Measurements from ENCODE around the gene INPP1. TPM values are rescaled to one million over a fixed set of nuclear protein-coding genes. Genes with fewer than 3 reads are reported as not detected.
A peak's percentile ranks its signal among the peaks of the same experiment; 100 is the strongest.

INPP1 gene
- total RNA-seq, 1 experiment from 2014 or later: 2.3 TPM

DNA sequence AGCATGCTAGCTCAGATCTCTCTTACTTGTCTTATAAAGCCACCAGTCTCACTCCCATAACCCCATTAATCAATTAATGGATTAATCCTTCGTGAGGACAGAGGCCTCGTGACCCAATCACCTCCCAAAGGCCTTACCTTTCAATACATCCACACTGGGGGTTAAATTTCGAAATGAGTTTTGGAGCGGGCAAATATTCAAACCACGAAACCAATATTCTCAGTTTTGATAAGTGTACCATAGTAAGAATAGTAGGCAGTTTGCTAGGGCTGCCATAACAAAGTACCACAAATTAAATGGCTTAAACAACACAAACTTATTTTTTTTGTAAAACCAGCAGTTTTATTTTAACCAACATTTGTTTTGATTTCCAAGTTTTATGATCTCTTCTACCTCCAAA is 39.0 kb upstream of the INPP1 start (continued):
- TF ChIP-seq, protein P1, sequence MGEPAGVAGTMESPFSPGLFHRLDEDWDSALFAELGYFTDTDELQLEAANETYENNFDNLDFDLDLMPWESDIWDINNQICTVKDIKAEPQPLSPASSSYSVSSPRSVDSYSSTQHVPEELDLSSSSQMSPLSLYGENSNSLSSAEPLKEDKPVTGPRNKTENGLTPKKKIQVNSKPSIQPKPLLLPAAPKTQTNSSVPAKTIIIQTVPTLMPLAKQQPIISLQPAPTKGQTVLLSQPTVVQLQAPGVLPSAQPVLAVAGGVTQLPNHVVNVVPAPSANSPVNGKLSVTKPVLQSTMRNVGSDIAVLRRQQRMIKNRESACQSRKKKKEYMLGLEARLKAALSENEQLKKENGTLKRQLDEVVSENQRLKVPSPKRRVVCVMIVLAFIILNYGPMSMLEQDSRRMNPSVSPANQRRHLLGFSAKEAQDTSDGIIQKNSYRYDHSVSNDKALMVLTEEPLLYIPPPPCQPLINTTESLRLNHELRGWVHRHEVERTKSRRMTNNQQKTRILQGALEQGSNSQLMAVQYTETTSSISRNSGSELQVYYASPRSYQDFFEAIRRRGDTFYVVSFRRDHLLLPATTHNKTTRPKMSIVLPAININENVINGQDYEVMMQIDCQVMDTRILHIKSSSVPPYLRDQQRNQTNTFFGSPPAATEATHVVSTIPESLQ (CRISPR knock-in tag; IDR thresholded peaks at IDR 0.05): no peak
- TF ChIP-seq SP1 (CRISPR knock-in tag; conservative IDR thresholded peaks at IDR 0.05) (no peak), ESRRA (CRISPR knock-in tag; IDR thresholded peaks at IDR 0.05; ENCODE audit: borderline replicate concordance) (no peak), ARID4B (CRISPR knock-in tag; IDR thresholded peaks at IDR 0.05; ENCODE audit: borderline replicate concordance) (no peak), JAZF1 (CRISPR knock-in tag; IDR thresholded peaks at IDR 0.05) (no peak)
- TF ChIP-seq, protein P2, sequence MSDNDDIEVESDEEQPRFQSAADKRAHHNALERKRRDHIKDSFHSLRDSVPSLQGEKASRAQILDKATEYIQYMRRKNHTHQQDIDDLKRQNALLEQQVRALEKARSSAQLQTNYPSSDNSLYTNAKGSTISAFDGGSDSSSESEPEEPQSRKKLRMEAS (CRISPR knock-in tag; IDR thresholded peaks at IDR 0.05): no peak

DNA sequence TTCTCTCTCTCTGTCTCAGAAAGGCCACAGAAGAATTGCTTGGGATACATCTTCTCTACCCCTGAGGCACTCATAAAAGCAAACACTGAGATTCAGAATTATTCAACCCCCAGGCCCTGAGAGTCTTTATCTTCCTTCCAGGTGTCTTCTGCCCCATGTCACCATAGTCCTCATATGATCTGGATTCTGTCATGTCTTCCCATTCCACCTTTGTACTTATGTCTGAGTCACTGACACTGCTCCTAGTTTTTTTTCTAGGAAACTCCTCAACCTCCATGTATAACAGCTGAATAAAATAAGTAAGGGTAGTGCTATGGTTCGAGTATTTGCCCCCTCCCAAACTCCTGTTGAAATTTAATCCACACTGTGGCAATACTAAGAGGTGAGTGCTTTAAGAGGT is 35.4 kb upstream of the INPP1 start:
- no peak for TF ChIP-seq ZNF512 (CRISPR knock-in tag; IDR thresholded peaks at IDR 0.05; ENCODE audit: borderline replicate concordance)
- TF ChIP-seq STAT6 (CRISPR knock-in tag; conservative IDR thresholded peaks at IDR 0.05; ENCODE audit: low read depth): no peak
- no peak for TF ChIP-seq JAZF1 (CRISPR knock-in tag; IDR thresholded peaks at IDR 0.05)
- no peak for TF ChIP-seq TEAD1 (CRISPR knock-in tag; IDR thresholded peaks at IDR 0.05)

GRCh38 chr2:190311893-190312634 is 31.3 kb upstream of the INPP1 start:
- Mint-ChIP-seq H3K27ac (0 out of 2 replicates have a peak overlapping the region, but pooled peaks have one; percentile 17), H3K4me3 (no peak overlapping the region), H3K36me3 (peaks cover 26% of the 10 kb centered on the region), H3K4me1 (peaks cover 17% of the 10 kb centered on the region), H3K27me3 (ENCODE audit: low read depth) (no peaks in the 10 kb centered on the region), H3K9me3 (no peaks in the 10 kb centered on the region)
- ATAC-seq (no peak), DNase-seq (ENCODE audit: low spot score) (no peak)
- ChIA-PET CTCF (no interaction called here), POLR2A (no interaction called here)
- TF ChIP-seq, protein P3, sequence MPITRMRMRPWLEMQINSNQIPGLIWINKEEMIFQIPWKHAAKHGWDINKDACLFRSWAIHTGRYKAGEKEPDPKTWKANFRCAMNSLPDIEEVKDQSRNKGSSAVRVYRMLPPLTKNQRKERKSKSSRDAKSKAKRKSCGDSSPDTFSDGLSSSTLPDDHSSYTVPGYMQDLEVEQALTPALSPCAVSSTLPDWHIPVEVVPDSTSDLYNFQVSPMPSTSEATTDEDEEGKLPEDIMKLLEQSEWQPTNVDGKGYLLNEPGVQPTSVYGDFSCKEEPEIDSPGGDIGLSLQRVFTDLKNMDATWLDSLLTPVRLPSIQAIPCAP (CRISPR knock-in tag; IDR thresholded peaks at IDR 0.05): no peak
- no peak for TF ChIP-seq NFATC4 (CRISPR knock-in tag; IDR thresholded peaks at IDR 0.05)
- no peak for TF ChIP-seq FOXK1 (CRISPR knock-in tag; IDR thresholded peaks at IDR 0.05)
- no peak for TF ChIP-seq NFE2L1 (CRISPR knock-in tag; IDR thresholded peaks at IDR 0.05)
- no peak for TF ChIP-seq AFF4 (CRISPR knock-in tag; IDR thresholded peaks at IDR 0.05; ENCODE audit: borderline replicate concordance)

More for the DNA sequence above, 35.4 kb upstream of the INPP1 start:
- Mint-ChIP-seq H3K27me3 (ENCODE audit: low read depth) (no peaks in the 10 kb centered on the region), H3K4me1 (peaks cover 7% of the 10 kb centered on the region), H3K4me3 (no peak overlapping the region), H3K27ac (no peak overlapping the region), H3K9me3 (no peaks in the 10 kb centered on the region), H3K36me3 (peaks cover 31% of the 10 kb centered on the region)
- CTCF ChIA-PET: interaction anchor here (1.4 kb wide), 1 partner anchor 12 kb away, joined by 3 read pairs; the partner anchor contains the start of gene HIBCH
- DNase-seq (ENCODE audit: low spot score) (no peak), ATAC-seq (no peak)
- POLR2A ChIA-PET: no interaction called here

Measured in WTC11 (cell line).